Measurements from ENCODE around the gene STRA8. TPM values are rescaled to one million over a fixed set of nuclear protein-coding genes. Genes with fewer than 3 reads are reported as not detected.

STRA8 gene
- total RNA-seq, 1 experiment from 2014 or later, result not detected

DNA sequence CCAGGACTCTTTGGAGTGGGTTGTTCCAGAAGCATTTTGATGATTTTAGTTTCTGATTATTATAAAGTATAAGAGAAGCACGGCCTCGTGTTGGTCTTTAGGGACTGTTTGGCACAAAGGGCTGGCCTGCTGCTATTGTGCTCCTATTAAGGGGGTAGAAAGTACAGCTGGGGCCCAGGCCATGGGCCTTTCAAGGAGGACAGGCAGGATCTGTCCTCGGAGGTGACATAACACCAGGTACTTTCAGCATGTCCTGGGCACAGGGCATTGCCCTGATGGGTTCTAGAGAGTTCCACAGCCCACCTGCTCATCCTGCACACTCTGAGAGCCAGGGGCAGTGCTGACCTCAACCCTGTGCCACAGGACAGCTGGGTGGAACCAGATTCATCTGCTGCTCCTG lies 24.9 kb downstream of the STRA8 start:
- no peaks in the 10 kb centered on the region for H3K36me3 ChIP-seq (ENCODE audit: control insufficient read depth, insufficient read depth, low read length)
- no peaks in the 10 kb centered on the region for H3K27me3 ChIP-seq (ENCODE audit: control insufficient read depth, insufficient read depth, low read length)
- no peak overlapping the region for H3K27ac ChIP-seq (ENCODE audit: low read length)
- H3K4me3 ChIP-seq (ENCODE audit: low read depth in 2 of 2, low read length in 2 of 2), result no peak overlapping the region
- intact Hi-C loops (cut with micrococcal nuclease; ENCODE audit: unreplicated experiment) (no loop called here), in situ Hi-C loops (cut with HindIII; ENCODE audit: low pct_unique_long_range_greater_than_20kb, low sequenced_read_pairs) (no loop called here)
- BruUV-seq (replicated peaks), result no TSS peak
- CTCF ChIA-PET, result no interaction called here
- no peaks in the 10 kb centered on the region for H3K9me3 ChIP-seq (ENCODE audit: control insufficient read depth, insufficient read depth, low read depth, low read length)
- POLR2A ChIA-PET, result no interaction called here
- H3K4me1 ChIP-seq (ENCODE audit: control insufficient read depth, insufficient read depth, low read length), result peaks cover 3% of the 10 kb centered on the region; the same call in 1 of the 2 replicates
- ATAC-seq (no peak), DNase-seq (ENCODE audit: low read depth, low spot score) (no peak)
- TF ChIP-seq SIN3A (IDR thresholded peaks at IDR 0.05; ENCODE audit: borderline replicate concordance, insufficient read depth, low read depth, low read length) (no peak), POLR2AphosphoS5 (IDR thresholded peaks at IDR 0.05; ENCODE audit: low read depth, low read length) (no peak), TCF7L2 (IDR thresholded peaks at IDR 0.05; ENCODE audit: low read depth, low read length) (no peak)
- TF ChIP-seq, protein P1, sequence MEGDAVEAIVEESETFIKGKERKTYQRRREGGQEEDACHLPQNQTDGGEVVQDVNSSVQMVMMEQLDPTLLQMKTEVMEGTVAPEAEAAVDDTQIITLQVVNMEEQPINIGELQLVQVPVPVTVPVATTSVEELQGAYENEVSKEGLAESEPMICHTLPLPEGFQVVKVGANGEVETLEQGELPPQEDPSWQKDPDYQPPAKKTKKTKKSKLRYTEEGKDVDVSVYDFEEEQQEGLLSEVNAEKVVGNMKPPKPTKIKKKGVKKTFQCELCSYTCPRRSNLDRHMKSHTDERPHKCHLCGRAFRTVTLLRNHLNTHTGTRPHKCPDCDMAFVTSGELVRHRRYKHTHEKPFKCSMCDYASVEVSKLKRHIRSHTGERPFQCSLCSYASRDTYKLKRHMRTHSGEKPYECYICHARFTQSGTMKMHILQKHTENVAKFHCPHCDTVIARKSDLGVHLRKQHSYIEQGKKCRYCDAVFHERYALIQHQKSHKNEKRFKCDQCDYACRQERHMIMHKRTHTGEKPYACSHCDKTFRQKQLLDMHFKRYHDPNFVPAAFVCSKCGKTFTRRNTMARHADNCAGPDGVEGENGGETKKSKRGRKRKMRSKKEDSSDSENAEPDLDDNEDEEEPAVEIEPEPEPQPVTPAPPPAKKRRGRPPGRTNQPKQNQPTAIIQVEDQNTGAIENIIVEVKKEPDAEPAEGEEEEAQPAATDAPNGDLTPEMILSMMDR (IDR thresholded peaks at IDR 0.05), result no peak
- TF ChIP-seq, protein P2, sequence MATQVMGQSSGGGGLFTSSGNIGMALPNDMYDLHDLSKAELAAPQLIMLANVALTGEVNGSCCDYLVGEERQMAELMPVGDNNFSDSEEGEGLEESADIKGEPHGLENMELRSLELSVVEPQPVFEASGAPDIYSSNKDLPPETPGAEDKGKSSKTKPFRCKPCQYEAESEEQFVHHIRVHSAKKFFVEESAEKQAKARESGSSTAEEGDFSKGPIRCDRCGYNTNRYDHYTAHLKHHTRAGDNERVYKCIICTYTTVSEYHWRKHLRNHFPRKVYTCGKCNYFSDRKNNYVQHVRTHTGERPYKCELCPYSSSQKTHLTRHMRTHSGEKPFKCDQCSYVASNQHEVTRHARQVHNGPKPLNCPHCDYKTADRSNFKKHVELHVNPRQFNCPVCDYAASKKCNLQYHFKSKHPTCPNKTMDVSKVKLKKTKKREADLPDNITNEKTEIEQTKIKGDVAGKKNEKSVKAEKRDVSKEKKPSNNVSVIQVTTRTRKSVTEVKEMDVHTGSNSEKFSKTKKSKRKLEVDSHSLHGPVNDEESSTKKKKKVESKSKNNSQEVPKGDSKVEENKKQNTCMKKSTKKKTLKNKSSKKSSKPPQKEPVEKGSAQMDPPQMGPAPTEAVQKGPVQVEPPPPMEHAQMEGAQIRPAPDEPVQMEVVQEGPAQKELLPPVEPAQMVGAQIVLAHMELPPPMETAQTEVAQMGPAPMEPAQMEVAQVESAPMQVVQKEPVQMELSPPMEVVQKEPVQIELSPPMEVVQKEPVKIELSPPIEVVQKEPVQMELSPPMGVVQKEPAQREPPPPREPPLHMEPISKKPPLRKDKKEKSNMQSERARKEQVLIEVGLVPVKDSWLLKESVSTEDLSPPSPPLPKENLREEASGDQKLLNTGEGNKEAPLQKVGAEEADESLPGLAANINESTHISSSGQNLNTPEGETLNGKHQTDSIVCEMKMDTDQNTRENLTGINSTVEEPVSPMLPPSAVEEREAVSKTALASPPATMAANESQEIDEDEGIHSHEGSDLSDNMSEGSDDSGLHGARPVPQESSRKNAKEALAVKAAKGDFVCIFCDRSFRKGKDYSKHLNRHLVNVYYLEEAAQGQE (IDR thresholded peaks at IDR 0.05; ENCODE audit: insufficient read depth in 1 of 2, low read depth in 2 of 2, low read length in 1 of 2), result no peak

DNA sequence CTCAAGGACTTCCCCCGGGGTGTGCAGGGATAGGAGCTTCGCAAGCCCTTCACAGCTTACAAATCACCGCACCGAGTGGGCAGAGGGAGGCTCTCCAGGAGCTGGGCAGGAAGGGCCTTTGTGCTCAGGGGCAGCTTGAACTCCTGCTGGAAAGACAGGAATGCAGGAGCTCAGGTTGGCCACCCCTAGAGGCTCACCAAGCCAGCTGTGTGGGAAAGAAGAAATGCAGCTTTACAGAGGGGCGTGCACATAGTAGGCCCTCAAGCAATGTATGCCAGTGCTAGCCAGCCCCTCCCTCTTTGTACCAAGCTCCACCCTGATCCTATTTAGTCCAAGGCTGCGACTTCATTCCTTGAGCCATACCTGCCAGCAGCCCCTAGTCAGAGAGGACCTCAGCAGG lies 26.1 kb downstream of the STRA8 start:
- TF ChIP-seq TCF7L2 (IDR thresholded peaks at IDR 0.05; ENCODE audit: low read depth, low read length) (no peak), SIN3A (IDR thresholded peaks at IDR 0.05; ENCODE audit: borderline replicate concordance, insufficient read depth, low read depth, low read length) (no peak), POLR2AphosphoS5 (IDR thresholded peaks at IDR 0.05; ENCODE audit: low read depth, low read length) (no peak)
- TF ChIP-seq, protein P2 (IDR thresholded peaks at IDR 0.05; ENCODE audit: insufficient read depth in 1 of 2, low read depth in 2 of 2, low read length in 1 of 2), result no peak
- TF ChIP-seq, protein P1 (IDR thresholded peaks at IDR 0.05), result no peak
- ATAC-seq (no peak), DNase-seq (ENCODE audit: low read depth, low spot score) (no peak)
- Histone ChIP-seq H3K4me1 (ENCODE audit: control insufficient read depth, insufficient read depth, low read length) (no peaks in the 10 kb centered on the region), H3K36me3 (ENCODE audit: control insufficient read depth, insufficient read depth, low read length) (no peaks in the 10 kb centered on the region), H3K9me3 (ENCODE audit: control insufficient read depth, insufficient read depth, low read depth, low read length) (no peaks in the 10 kb centered on the region), H3K27me3 (ENCODE audit: control insufficient read depth, insufficient read depth, low read length) (no peaks in the 10 kb centered on the region), H3K27ac (ENCODE audit: low read length) (no peak overlapping the region), H3K4me3 (ENCODE audit: low read depth in 2 of 2, low read length in 2 of 2) (no peak overlapping the region)
- POLR2A ChIA-PET, result no interaction called here
- no TSS peak for BruUV-seq (replicated peaks)
- intact Hi-C loops (cut with micrococcal nuclease; ENCODE audit: unreplicated experiment), result no loop called here
- in situ Hi-C loops (cut with HindIII; ENCODE audit: low pct_unique_long_range_greater_than_20kb, low sequenced_read_pairs), result no loop called here
- CTCF ChIA-PET, result interaction anchor here (0.6 to 1.6 kb wide), 2 partner anchors 15 to 1610 kb away, joined by 5 to 11 read pairs; no protein-coding TSS in a partner anchor
